Transverse colon (tissue), 4 donors: Measurements from ENCODE around the gene XXYLT1.

Experiments
- POLR2A ChIP-seq: fragments of 450-650 bp; IDR thresholded peaks from one replicate; pipeline ENCODE4 v1.6.1; 2016; ENCODE audit warnings: antibody characterized with exemption, mild to moderate bottlenecking, moderate library complexity
- POLR2AphosphoS5 ChIP-seq, 3 donors: sonication (generic); formaldehyde crosslinking; IDR thresholded peaks; one replicate each; pipeline ENCODE4 v1.6.1; 2016; ENCODE audit warnings: antibody characterized with exemption in 3 of 3
- TF ChIP-seq, protein P1 (sequence below), 5 experiments: fragments of 200-600 bp in 3 of 5; fragments of 450-650 bp in 2 of 5; sonication (generic) in 3 of 5; IDR thresholded peaks; 1 replicate in 2 of 5; 2 replicates in 3 of 5; pipeline ENCODE4 v1.5.1; 2016 to 2017; ENCODE audit warnings: antibody characterized with exemption in 5 of 5, inconsistent platforms in 3 of 5, mild to moderate bottlenecking in 2 of 5, moderate library complexity in 1 of 5

DNA sequence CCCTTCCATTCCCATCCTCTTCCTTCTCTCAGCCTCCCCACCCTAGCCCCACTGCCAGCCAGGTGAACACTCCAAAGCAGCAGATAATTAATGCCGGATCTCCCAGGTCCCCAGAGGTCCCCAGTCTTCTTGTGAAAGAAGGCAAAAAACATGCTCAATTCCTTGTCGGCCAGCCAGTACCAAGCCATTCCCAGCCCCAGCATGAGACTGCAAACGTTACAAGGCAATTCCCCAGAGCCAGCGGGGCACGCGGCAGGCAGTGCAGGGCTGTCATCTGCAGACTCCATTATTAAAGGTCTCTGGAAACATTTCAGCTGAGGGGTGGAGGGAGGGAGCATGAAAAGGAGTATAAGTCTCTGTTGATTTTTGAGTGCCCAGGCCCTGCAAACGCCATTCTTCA, 117.8 kb downstream of the XXYLT1 start:
- TF ChIP-seq, protein P1, sequence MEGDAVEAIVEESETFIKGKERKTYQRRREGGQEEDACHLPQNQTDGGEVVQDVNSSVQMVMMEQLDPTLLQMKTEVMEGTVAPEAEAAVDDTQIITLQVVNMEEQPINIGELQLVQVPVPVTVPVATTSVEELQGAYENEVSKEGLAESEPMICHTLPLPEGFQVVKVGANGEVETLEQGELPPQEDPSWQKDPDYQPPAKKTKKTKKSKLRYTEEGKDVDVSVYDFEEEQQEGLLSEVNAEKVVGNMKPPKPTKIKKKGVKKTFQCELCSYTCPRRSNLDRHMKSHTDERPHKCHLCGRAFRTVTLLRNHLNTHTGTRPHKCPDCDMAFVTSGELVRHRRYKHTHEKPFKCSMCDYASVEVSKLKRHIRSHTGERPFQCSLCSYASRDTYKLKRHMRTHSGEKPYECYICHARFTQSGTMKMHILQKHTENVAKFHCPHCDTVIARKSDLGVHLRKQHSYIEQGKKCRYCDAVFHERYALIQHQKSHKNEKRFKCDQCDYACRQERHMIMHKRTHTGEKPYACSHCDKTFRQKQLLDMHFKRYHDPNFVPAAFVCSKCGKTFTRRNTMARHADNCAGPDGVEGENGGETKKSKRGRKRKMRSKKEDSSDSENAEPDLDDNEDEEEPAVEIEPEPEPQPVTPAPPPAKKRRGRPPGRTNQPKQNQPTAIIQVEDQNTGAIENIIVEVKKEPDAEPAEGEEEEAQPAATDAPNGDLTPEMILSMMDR (IDR thresholded peaks at IDR 0.05), result no peak
- TF ChIP-seq POLR2A (no peak), POLR2AphosphoS5 (IDR thresholded peaks at IDR 0.05) (no peak)
